Sigmoid colon (tissue), 3 donors: Measurements from ENCODE around the gene VSIG10L.

Source experiments
- CTCF ChIP-seq, 4 experiments: fragments of 450-650 bp in 3 of 4; fragments of 200-600 bp in 1 of 4; IDR thresholded peaks; one replicate each; pipeline ENCODE4 v1.5.1; 2016 to 2019; ENCODE audit warnings: antibody characterized with exemption in 4 of 4, mild to moderate bottlenecking in 3 of 4, moderate library complexity in 2 of 4
- POLR2A ChIP-seq, 2 donors: fragments of 450-650 bp; IDR thresholded peaks; one replicate each; pipeline ENCODE4 v1.6.1; 2016; ENCODE audit warnings: antibody characterized with exemption in 2 of 2, mild to moderate bottlenecking in 2 of 2, moderate library complexity in 2 of 2

DNA sequence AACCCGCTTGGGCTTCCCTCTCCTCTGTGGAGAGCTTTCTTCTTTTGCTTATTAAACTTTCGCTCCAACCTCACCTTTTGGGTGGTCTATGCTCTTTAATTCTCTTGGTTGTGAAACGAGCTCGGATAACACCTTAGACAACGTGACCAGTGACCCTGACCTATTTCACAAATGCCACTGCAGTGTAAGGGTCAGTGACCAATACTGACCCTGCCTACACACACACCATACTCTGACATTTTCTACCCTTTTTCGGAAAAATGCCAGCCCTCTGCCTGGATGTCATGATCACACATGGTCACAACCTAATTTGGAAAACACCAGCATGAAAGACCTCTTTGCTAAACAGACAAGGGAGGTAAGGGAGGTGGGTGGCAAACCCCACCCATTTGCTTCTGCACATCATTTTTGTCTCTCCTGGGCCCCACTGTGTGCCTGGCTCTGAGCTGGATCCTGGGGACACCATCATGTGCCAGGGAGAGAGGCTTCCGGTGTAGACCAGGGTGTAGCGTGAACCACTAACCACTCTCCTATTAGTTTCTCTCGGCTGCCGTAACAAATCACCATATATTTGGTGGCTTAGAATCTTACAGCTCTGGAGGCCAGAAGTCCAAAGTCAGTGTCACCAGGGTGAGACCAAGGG, 14.3 kb upstream of the VSIG10L start:
- TF ChIP-seq POLR2A (IDR thresholded peaks at IDR 0.05) (no peak), CTCF (IDR thresholded peaks at IDR 0.05) (no peak)
